Measurements from ENCODE around the gene NOTCH2. TPM values are rescaled to one million over a fixed set of nuclear protein-coding genes. Genes with fewer than 3 reads are reported as not detected.

Gene NOTCH2
- total RNA-seq, 1 experiment from 2014 or later, result 59.2 TPM

DNA sequence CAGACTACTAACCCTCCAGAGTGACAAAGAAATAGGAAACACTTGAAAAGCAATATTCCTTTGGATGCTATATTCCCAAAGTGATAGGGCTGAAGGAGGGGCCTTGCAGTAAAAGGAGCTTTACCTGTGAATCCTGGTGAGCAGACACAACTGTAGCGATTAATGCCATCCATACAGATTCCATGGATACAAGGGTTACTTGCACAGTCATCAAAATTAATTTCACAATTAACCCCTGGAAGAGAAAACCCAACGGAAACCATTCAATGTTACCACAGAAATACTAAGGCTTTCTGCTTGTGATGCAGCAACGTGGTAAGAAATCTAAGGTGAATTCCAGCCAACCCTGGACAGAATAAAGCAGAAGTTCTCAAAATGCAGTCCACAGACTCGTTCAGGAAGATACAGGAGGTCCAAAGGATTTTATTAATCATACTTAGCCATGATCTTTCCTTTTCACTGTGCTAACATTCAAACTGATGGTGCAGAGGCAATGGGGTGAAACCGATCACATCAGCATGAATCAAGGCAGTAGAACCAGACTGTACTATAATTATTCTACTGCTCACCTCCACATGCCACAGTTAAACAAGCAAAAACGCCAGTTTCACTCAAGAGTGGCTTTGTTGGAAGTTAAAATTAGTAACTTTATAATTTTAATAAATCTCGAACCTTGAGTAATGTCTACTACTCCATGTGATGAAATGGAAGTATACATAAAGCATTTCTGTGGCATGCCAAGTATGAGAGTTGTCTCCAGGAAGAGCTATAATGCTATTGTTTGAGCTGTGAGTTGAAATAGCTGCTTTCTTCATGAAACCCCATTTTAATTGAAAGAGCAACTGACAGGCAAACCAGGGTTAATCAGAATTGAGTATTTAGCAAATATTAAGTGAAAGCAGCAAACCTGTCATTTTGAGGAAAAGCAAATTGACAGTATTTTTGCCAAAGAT is 109.9 kb downstream of the NOTCH2 start:
- DNase-seq (ENCODE audit: low read depth), result no peak

DNA sequence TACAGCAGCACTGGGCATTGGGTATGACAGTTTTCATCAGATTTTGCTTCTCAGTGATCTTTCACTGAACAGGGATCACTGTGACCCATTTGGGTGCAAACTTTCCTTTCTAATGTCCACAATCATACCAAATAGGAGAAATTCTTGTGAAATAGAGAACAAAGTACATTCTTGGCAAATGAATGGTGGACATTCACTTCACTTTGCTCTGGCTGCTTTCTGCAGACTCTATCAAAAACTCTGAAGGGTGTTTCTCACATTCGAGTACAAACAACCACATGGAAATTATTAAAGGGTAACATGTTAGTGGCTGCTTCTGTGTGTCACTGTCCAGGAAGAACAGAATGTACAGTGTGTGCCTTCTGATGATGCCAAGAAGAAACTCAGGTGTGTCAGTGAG is 111.2 kb downstream of the NOTCH2 start:
- DNase-seq (ENCODE audit: low read depth), result no peak
- in situ Hi-C loops (cut with HindIII; ENCODE audit: low pct_unique_long_range_greater_than_20kb, low sequenced_read_pairs), result no loop called here

More for the DNA sequence above, 109.9 kb downstream of the NOTCH2 start:
- in situ Hi-C loops (cut with HindIII; ENCODE audit: low pct_unique_long_range_greater_than_20kb, low sequenced_read_pairs), result no loop called here

DNA sequence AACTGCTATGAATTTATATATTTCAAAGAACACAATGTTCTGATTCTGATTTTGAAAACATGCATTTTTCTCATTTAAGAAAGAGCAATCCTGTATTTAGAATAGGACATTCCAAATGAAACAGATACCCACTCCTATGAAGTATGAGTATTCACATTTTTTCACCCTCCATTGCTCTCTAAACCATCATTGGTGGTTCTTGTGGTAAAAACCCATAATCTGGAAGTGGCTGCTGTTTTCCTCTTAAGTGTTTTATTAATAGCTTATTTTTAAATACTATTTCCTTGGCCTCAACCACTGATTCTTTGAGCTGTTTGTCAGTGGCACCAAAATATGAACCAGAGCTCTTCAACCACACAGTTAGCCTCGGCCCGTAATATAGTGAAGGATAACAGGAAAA is 113.2 kb downstream of the NOTCH2 start:
- in situ Hi-C loops (cut with HindIII; ENCODE audit: low pct_unique_long_range_greater_than_20kb, low sequenced_read_pairs), result no loop called here
- DNase-seq (ENCODE audit: low read depth), result no peak

DNA sequence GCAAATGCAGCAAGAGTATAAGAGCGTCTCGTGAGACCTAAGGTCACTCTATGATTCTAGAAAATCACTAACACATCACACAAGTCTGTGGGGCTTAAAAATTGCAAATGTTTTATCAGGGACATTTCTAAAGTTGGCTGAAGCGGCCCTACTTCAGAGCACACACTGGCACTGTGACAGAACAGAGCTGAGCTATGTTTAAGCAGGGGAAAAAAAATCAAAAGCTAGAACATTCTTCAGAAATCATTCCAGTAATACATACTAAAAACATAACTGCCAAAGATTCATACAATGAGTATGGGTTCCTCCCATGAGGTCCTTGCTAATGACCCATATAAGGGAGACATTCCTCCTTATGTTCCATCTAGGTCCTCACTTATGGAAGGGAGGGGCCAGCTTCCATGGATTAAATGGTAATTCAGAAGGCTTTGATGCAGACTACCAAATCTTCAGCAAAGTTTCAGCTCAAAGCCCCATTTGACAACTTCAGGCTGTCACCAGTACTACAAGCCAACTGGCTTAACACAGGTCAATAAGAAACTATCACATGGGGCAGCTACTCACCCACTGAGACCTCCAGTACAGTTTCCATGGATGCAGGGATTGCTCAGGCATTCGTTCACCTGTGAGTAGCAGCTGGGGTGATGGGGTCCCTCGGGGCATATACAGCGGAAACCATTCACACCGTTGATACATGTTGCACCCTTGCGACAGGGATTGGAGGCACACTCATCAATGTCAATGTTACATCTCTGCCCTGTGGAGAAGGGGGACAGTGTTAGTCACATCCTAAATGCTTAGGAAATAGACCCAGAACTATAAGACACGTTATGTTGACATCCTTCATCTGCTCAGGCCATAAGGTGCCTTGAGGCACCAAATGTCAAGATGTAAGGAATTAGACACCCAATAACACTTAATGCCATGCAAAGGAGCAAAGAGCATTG is 114.7 kb downstream of the NOTCH2 start:
- in situ Hi-C loops (cut with HindIII; ENCODE audit: low pct_unique_long_range_greater_than_20kb, low sequenced_read_pairs), result no loop called here
- no peak for DNase-seq (ENCODE audit: low read depth)

- in situ Hi-C loops (cut with HindIII; ENCODE audit: low pct_unique_long_range_greater_than_20kb, low sequenced_read_pairs), result no loop called here
- no peak for DNase-seq (ENCODE audit: low read depth)
These were observed 116.0 kb downstream of the NOTCH2 start for GRCh38 chr1:119953266-119953998.

GRCh38 chr1:119952496-119952895 is 117.0 kb downstream of the NOTCH2 start:
- in situ Hi-C loops (cut with HindIII; ENCODE audit: low pct_unique_long_range_greater_than_20kb, low sequenced_read_pairs), result no loop called here

DNA sequence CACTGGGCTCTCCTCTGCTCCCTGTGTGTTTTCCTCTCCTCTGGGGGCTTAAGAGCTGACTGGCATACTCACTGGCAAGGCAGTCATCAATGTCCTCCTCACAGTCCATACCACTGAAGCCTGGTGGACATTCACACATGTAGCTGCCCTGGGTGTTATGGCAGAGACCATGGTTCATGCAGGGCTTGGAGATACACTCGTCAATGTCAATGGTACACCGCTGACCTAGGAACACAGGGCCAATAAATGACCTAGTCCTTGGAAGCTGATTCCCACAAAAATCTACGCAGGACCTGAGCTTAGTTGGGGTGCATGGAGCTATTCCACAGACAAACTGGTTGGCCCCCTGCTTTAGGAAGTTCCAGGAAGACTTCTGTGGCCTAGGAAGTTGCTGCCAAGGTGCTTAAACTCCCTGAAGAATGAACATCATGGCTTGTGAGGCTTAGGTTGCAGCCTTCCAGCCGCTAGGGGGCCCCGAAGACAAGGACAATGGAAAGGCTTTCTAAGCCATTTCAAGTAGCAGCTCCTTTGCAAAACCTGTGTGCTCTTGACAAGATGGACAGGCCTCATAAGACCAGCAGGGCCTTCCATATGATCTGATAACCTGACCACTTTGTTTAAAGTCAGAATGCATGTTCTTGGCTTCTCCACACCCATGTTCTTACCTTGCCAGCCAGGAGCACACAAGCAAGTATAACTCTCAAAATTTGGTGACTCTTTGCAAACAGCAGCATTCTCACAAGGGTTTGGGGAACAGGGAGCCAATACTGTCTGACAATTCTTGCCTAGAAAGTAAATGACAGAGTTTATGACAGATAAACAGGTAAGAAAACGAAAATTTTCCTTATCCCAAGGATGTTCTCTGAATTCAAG is 120.9 kb downstream of the NOTCH2 start:
- in situ Hi-C loops (cut with HindIII; ENCODE audit: low pct_unique_long_range_greater_than_20kb, low sequenced_read_pairs), result no loop called here
- peak; percentile 55 for DNase-seq (ENCODE audit: low read depth)

More at GRCh38 chr1:119952496-119952895, 117.0 kb downstream of the NOTCH2 start:
- no peak for DNase-seq (ENCODE audit: low read depth)

DNA sequence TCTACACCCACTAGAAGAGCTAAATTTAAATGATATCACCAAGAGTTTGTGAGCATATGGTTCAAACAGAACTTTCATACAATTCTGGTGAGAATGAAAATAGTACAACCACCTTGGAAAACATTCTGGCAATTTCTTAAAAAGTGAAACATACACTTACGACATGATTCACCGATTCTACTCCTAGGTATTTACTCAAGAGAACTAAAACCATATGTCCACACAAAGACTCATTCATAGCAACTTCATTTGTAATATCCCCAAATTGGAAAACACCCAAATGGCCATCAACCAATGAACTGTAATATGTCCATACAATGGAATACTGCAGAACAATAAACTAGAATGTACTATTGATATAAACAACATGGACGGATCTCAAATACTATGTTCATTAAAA is 122.0 kb downstream of the NOTCH2 start:
- in situ Hi-C loops (cut with HindIII; ENCODE audit: low pct_unique_long_range_greater_than_20kb, low sequenced_read_pairs), result no loop called here
- no peak for DNase-seq (ENCODE audit: low read depth)

DNA sequence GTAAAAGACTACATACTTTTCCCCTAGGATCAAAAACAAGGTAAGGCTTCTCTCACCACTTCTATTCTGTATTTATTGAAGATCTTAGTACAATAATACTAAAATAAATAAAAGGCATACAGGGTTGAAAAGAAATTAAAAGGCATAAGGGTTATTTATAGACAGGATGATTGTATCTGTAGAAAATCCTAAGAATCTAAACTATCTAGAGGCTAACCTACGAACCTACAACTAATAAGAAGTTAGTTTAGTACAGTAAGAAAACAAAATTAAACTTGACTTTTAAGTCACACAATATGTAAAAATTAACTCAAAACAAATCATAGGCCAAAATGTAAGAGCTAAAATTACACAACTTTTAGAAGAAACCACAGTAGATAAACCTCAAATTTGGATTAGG is 122.7 kb downstream of the NOTCH2 start:
- in situ Hi-C loops (cut with HindIII; ENCODE audit: low pct_unique_long_range_greater_than_20kb, low sequenced_read_pairs), result no loop called here
- DNase-seq (ENCODE audit: low read depth), result no peak

DNA sequence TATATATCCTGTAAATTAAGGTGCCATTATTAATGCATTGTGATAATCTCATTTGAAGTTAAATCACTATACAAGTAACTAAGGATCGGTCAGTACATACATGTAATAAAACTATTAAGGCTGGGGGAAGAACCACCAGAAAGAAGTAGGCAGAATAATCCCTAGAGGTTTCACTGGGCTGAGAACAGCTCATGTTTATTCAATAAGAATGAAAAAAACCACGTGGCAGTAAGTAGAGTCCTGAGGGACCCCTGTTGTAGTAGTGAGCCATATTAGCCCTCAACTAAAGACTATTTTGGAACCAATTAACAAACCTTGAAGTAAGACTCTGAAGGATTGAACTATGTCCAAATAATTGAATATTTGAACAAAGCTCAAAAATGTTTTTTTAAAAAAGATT is 126.2 kb downstream of the NOTCH2 start:
- in situ Hi-C loops (cut with HindIII; ENCODE audit: low pct_unique_long_range_greater_than_20kb, low sequenced_read_pairs), result no loop called here
- no peak for DNase-seq (ENCODE audit: low read depth)

DNA sequence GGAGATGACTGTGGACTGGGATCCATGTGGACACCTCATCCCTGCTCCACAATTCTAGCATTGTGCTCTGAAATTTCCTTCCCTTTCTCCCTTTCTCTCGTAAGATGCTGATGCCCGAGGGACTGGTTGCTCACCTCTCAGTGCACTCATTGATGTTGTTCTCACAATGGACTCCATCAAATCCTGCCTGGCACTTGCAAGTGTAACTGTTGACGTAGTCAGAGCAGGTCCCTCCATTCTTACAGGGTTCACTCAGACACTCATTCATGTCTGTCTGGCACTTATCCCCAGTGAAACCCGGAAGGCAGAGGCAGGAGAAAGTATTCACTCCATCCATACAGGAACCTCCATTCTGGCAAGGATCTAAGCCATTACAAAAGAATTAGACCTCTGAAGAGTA is 128.1 kb downstream of the NOTCH2 start:
- DNase-seq (ENCODE audit: low read depth), result no peak
- in situ Hi-C loops (cut with HindIII; ENCODE audit: low pct_unique_long_range_greater_than_20kb, low sequenced_read_pairs), result no loop called here

GRCh38 chr1:119940697-119941096 is 128.8 kb downstream of the NOTCH2 start:
- in situ Hi-C loops (cut with HindIII; ENCODE audit: low pct_unique_long_range_greater_than_20kb, low sequenced_read_pairs), result no loop called here
- DNase-seq (ENCODE audit: low read depth), result no peak

GRCh38 chr1:119937198-119937597 is 132.3 kb downstream of the NOTCH2 start:
- in situ Hi-C loops (cut with HindIII; ENCODE audit: low pct_unique_long_range_greater_than_20kb, low sequenced_read_pairs), result no loop called here
- no peak for DNase-seq (ENCODE audit: low read depth)

GRCh38 chr1:119935915-119936314 is 133.5 kb downstream of the NOTCH2 start:
- no peak for DNase-seq (ENCODE audit: low read depth)
- in situ Hi-C loops (cut with HindIII; ENCODE audit: low pct_unique_long_range_greater_than_20kb, low sequenced_read_pairs), result no loop called here

DNA sequence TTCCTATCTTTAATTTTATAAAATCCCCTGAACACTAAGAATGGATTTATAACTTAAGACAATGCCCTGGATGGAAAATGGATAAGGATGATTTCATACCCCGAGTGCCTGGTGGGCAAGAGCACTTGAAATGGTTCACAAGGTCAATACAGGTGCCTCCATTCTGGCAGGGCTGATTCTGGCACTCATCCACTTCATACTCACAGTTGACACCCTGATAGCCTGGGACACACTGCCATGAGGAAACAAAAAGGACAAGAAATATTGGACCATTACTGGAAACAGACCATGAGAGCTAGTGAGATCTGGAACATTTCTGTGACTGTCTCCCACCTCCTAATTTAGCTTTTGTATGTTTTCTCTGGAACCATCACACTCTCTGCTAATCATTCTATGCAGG is 134.1 kb downstream of the NOTCH2 start:
- DNase-seq (ENCODE audit: low read depth), result no peak
- in situ Hi-C loops (cut with HindIII; ENCODE audit: low pct_unique_long_range_greater_than_20kb, low sequenced_read_pairs), result no loop called here

GRCh38 chr1:119933397-119933796 is 136.1 kb downstream of the NOTCH2 start:
- in situ Hi-C loops (cut with HindIII; ENCODE audit: low pct_unique_long_range_greater_than_20kb, low sequenced_read_pairs), result no loop called here
- DNase-seq (ENCODE audit: low read depth), result no peak

GRCh38 chr1:119929643-119930315 is 139.7 kb downstream of the NOTCH2 start:
- in situ Hi-C loops (cut with HindIII; ENCODE audit: low pct_unique_long_range_greater_than_20kb, low sequenced_read_pairs), result no loop called here
- no peak for DNase-seq (ENCODE audit: low read depth)
